HepG2 (cell line): ENCODE measurements around the gene NCKAP1. TPM values are rescaled to one million over a fixed set of nuclear protein-coding genes. Genes with fewer than 3 reads are reported as not detected.

Experiments
- ATF7 ChIP-seq, 2 experiments: fragments of 450-650 bp in 1 of 2; sonication (generic) in 1 of 2; formaldehyde crosslinking in 1 of 2; IDR thresholded peaks; 2 replicates each; pipeline versions ENCODE4 v1.4.0 to v1.6.1; 2016 to 2020; ENCODE audit warnings: antibody characterized with exemption in 1 of 2, mild to moderate bottlenecking in 1 of 2, missing genetic modification reagents in 1 of 2
- EED ChIP-seq: sonication (generic); formaldehyde crosslinking; IDR thresholded peaks from 2 replicates; pipeline ENCODE4 v1.5.0; 2020; ENCODE audit warnings: mild to moderate bottlenecking, missing genetic modification reagents
- HMGXB3 ChIP-seq: sonication (generic); formaldehyde crosslinking; IDR thresholded peaks from 2 replicates; pipeline ENCODE4 v1.4.0; 2020; ENCODE audit warnings: missing genetic modification reagents, borderline replicate concordance
- IKZF4 ChIP-seq: sonication (generic); formaldehyde crosslinking; IDR thresholded peaks from 2 replicates; pipeline ENCODE4 v1.5.1; 2020; ENCODE audit warnings: borderline replicate concordance, mild to moderate bottlenecking, low read depth, missing genetic modification reagents; ENCODE audit errors: not compliant biosample characterization
- MTA3 ChIP-seq: sonication (generic); formaldehyde crosslinking; IDR thresholded peaks from 2 replicates; pipeline ENCODE4 v1.4.0; 2020; ENCODE audit warnings: missing genetic modification reagents
- PCBP1 ChIP-seq: fragments of 200-400 bp; formaldehyde crosslinking; IDR thresholded peaks from 2 replicates; pipeline ENCODE4 v1.6.1; 2017; ENCODE audit warnings: mild to moderate bottlenecking, low read depth, low read length, borderline replicate concordance
- ZFYVE20 ChIP-seq: sonication (generic); formaldehyde crosslinking; IDR thresholded peaks from 2 replicates; pipeline ENCODE4 v1.8.0; 2023; ENCODE audit warnings: low read depth, mild to moderate bottlenecking, moderate library complexity, missing genetic modification reagents, borderline replicate concordance
- ZNF335 ChIP-seq: sonication (generic); formaldehyde crosslinking; IDR thresholded peaks from 2 replicates; pipeline ENCODE4 v1.4.0; 2020; ENCODE audit warnings: missing genetic modification reagents
- ZNF430 ChIP-seq: sonication (generic); formaldehyde crosslinking; IDR thresholded peaks from 2 replicates; pipeline ENCODE4 v1.9.0; 2021; ENCODE audit warnings: mild to moderate bottlenecking, missing genetic modification reagents
- ZNF652 ChIP-seq: IDR thresholded peaks from 2 replicates; pipeline ENCODE4 v1.6.1; 2016; ENCODE audit warnings: low read depth, borderline replicate concordance
- ZNF678 ChIP-seq: sonication (generic); formaldehyde crosslinking; IDR thresholded peaks from 2 replicates; pipeline ENCODE4 v1.4.0; 2020; ENCODE audit warnings: mild to moderate bottlenecking, missing genetic modification reagents
- polyA plus RNA-seq, 8 experiments: library from polyadenylated mRNA; depleted of rRNA in 3 of 8; stranded (reverse) in 7 of 8; unstranded in 1 of 8; fragments of >200 nt; fragmentation: Illumina TruSeq in 4 of 8; extraction: Trizol in 4 of 8; gene quantifications; 2 replicates each; pipeline versions ENCODE4 v1.2.1 to v1.2.3, GENCODE V29; 2011 to 2016; ENCODE audit warnings: low read depth in 4 of 8, missing spikeins in 1 of 8, mixed read lengths in 1 of 8; ENCODE audit not compliant: insufficient read depth in 1 of 8
- total RNA-seq, 5 experiments: library from RNA; depleted of rRNA; stranded (reverse); fragments of >200 nt; fragmentation: Illumina TruSeq; extraction: Trizol; gene quantifications; 2 replicates each; pipeline ENCODE4 v1.2.3, GENCODE V29; 2016; ENCODE audit warnings: low read depth in 1 of 5
- TF ChIP-seq, protein P1 (sequence below): sonication (generic); formaldehyde crosslinking; conservative IDR thresholded peaks from 2 replicates; pipeline ENCODE4 v1.4.0; 2020; ENCODE audit warnings: missing genetic modification reagents
- TF ChIP-seq, protein P2 (sequence below): sonication (generic); formaldehyde crosslinking; conservative IDR thresholded peaks from 2 replicates; pipeline ENCODE4 v1.8.0; 2022; ENCODE audit warnings: low read depth, missing genetic modification reagents
- TF ChIP-seq, protein P3 (sequence below): sonication (generic); formaldehyde crosslinking; IDR thresholded peaks from 2 replicates; pipeline ENCODE4 v1.4.0; 2020; ENCODE audit warnings: missing genetic modification reagents

The NCKAP1 gene
- total and polyA plus RNA-seq, 2 of the 13 experiments (the other 11 are each of a cell fraction or from before 2014, with no cell fraction given): 72.1 to 96.3 TPM

- TF ChIP-seq, protein P1, sequence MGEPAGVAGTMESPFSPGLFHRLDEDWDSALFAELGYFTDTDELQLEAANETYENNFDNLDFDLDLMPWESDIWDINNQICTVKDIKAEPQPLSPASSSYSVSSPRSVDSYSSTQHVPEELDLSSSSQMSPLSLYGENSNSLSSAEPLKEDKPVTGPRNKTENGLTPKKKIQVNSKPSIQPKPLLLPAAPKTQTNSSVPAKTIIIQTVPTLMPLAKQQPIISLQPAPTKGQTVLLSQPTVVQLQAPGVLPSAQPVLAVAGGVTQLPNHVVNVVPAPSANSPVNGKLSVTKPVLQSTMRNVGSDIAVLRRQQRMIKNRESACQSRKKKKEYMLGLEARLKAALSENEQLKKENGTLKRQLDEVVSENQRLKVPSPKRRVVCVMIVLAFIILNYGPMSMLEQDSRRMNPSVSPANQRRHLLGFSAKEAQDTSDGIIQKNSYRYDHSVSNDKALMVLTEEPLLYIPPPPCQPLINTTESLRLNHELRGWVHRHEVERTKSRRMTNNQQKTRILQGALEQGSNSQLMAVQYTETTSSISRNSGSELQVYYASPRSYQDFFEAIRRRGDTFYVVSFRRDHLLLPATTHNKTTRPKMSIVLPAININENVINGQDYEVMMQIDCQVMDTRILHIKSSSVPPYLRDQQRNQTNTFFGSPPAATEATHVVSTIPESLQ (CRISPR knock-in tag): no peak
- no peak for TF ChIP-seq ZNF678
- TF ChIP-seq HMGXB3 (CRISPR knock-in tag): no peak
- no peak for TF ChIP-seq EED
- TF ChIP-seq ATF7 (IDR thresholded peaks at IDR 0.05): no peak
- no peak for TF ChIP-seq ATF7 (CRISPR knock-in tag; IDR thresholded peaks at IDR 0.05)
- TF ChIP-seq IKZF4 (CRISPR knock-in tag): no peak
- TF ChIP-seq, protein P2, sequence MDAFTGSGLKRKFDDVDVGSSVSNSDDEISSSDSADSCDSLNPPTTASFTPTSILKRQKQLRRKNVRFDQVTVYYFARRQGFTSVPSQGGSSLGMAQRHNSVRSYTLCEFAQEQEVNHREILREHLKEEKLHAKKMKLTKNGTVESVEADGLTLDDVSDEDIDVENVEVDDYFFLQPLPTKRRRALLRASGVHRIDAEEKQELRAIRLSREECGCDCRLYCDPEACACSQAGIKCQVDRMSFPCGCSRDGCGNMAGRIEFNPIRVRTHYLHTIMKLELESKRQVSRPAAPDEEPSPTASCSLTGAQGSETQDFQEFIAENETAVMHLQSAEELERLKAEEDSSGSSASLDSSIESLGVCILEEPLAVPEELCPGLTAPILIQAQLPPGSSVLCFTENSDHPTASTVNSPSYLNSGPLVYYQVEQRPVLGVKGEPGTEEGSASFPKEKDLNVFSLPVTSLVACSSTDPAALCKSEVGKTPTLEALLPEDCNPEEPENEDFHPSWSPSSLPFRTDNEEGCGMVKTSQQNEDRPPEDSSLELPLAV (CRISPR knock-in tag): no peak
- TF ChIP-seq, protein P3, sequence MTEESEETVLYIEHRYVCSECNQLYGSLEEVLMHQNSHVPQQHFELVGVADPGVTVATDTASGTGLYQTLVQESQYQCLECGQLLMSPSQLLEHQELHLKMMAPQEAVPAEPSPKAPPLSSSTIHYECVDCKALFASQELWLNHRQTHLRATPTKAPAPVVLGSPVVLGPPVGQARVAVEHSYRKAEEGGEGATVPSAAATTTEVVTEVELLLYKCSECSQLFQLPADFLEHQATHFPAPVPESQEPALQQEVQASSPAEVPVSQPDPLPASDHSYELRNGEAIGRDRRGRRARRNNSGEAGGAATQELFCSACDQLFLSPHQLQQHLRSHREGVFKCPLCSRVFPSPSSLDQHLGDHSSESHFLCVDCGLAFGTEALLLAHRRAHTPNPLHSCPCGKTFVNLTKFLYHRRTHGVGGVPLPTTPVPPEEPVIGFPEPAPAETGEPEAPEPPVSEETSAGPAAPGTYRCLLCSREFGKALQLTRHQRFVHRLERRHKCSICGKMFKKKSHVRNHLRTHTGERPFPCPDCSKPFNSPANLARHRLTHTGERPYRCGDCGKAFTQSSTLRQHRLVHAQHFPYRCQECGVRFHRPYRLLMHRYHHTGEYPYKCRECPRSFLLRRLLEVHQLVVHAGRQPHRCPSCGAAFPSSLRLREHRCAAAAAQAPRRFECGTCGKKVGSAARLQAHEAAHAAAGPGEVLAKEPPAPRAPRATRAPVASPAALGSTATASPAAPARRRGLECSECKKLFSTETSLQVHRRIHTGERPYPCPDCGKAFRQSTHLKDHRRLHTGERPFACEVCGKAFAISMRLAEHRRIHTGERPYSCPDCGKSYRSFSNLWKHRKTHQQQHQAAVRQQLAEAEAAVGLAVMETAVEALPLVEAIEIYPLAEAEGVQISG (CRISPR knock-in tag): no peak
- TF ChIP-seq PCBP1: no peak
- TF ChIP-seq ZFYVE20 (CRISPR knock-in tag): no peak
- TF ChIP-seq MTA3 (CRISPR knock-in tag): no peak
- no peak for TF ChIP-seq ZNF652 (CRISPR knock-in tag)
- TF ChIP-seq ZNF430 (CRISPR knock-in tag): no peak
- TF ChIP-seq ZNF335 (CRISPR knock-in tag): no peak
Observed at GRCh38 chr2:182890773-182891378, 147.4 kb downstream of the NCKAP1 start (continued).
